ENCODE results near the gene MYMK.

MYMK gene

DNA sequence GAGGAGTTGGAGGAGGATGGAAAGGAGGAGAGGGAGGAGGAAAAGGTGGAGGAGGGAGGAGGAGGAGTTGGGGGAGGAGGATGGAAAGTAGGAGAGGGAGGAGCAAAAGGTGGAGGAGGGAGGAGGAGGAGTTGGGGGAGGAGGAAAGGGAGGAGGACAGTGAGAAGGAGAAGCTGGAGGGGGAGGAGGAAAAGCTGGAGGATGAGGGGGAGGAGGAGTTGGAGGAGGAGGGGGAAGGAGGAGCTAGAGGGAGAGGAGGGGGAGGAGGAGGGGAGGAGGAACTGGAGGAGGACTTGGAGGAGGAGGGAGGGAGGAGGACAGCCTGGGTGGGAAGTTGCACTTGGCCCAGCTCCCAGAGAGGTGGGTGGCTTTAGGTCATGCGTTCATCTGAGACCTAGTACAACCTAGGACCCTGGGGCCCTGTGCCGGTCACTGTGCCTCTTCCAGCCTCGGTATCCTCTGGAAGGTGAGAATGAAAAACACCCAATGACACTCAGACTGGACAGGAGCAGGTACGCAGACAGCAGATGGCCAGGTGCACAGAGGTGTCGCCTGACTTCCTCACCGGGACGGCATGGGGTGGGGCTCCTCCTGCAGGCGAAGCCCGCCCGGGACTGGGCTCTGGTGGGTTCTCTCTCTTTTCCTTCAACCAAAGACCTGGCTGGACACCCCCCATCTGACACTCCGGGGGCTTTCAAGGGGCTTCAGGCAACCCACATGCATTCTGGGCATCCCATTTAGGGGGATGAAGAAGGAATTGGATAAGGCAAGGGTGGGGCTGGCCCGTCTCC, 33.7 kb downstream of the MYMK start:
- TF ChIP-seq, protein P1, sequence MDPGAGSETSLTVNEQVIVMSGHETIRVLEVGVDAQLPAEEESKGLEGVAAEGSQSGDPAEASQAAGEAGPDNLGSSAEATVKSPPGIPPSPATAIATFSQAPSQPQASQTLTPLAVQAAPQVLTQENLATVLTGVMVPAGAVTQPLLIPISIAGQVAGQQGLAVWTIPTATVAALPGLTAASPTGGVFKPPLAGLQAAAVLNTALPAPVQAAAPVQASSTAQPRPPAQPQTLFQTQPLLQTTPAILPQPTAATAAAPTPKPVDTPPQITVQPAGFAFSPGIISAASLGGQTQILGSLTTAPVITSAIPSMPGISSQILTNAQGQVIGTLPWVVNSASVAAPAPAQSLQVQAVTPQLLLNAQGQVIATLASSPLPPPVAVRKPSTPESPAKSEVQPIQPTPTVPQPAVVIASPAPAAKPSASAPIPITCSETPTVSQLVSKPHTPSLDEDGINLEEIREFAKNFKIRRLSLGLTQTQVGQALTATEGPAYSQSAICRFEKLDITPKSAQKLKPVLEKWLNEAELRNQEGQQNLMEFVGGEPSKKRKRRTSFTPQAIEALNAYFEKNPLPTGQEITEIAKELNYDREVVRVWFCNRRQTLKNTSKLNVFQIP (CRISPR knock-in tag; IDR thresholded peaks at IDR 0.05; ENCODE audit: borderline replicate concordance, low read depth), result no peak
- TF ChIP-seq ESRRG (CRISPR knock-in tag; IDR thresholded peaks at IDR 0.05) (no peak), BACH2 (CRISPR knock-in tag; IDR thresholded peaks at IDR 0.05; ENCODE audit: borderline replicate concordance) (no peak), PPARA (CRISPR knock-in tag; IDR thresholded peaks at IDR 0.05; ENCODE audit: borderline replicate concordance) (no peak), SNAI2 (CRISPR knock-in tag; IDR thresholded peaks at IDR 0.05) (no peak), ARNTL (CRISPR knock-in tag; IDR thresholded peaks at IDR 0.05; ENCODE audit: borderline replicate concordance, low read depth) (no peak), ZC3H10 (CRISPR knock-in tag; IDR thresholded peaks at IDR 0.05) (no peak), ZNF565 (CRISPR knock-in tag; conservative IDR thresholded peaks at IDR 0.05; ENCODE audit: low read depth) (no peak), GLIS3 (CRISPR knock-in tag; IDR thresholded peaks at IDR 0.05) (no peak)
- TF ChIP-seq, protein P2, sequence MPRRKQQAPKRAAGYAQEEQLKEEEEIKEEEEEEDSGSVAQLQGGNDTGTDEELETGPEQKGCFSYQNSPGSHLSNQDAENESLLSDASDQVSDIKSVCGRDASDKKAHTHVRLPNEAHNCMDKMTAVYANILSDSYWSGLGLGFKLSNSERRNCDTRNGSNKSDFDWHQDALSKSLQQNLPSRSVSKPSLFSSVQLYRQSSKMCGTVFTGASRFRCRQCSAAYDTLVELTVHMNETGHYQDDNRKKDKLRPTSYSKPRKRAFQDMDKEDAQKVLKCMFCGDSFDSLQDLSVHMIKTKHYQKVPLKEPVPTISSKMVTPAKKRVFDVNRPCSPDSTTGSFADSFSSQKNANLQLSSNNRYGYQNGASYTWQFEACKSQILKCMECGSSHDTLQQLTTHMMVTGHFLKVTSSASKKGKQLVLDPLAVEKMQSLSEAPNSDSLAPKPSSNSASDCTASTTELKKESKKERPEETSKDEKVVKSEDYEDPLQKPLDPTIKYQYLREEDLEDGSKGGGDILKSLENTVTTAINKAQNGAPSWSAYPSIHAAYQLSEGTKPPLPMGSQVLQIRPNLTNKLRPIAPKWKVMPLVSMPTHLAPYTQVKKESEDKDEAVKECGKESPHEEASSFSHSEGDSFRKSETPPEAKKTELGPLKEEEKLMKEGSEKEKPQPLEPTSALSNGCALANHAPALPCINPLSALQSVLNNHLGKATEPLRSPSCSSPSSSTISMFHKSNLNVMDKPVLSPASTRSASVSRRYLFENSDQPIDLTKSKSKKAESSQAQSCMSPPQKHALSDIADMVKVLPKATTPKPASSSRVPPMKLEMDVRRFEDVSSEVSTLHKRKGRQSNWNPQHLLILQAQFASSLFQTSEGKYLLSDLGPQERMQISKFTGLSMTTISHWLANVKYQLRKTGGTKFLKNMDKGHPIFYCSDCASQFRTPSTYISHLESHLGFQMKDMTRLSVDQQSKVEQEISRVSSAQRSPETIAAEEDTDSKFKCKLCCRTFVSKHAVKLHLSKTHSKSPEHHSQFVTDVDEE (CRISPR knock-in tag; IDR thresholded peaks at IDR 0.05), result no peak
- TF ChIP-seq, protein P3, sequence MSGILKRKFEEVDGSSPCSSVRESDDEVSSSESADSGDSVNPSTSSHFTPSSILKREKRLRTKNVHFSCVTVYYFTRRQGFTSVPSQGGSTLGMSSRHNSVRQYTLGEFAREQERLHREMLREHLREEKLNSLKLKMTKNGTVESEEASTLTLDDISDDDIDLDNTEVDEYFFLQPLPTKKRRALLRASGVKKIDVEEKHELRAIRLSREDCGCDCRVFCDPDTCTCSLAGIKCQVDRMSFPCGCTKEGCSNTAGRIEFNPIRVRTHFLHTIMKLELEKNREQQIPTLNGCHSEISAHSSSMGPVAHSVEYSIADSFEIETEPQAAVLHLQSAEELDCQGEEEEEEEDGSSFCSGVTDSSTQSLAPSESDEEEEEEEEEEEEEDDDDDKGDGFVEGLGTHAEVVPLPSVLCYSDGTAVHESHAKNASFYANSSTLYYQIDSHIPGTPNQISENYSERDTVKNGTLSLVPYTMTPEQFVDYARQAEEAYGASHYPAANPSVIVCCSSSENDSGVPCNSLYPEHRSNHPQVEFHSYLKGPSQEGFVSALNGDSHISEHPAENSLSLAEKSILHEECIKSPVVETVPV (CRISPR knock-in tag; IDR thresholded peaks at IDR 0.05), result no peak
- no peak for ATAC-seq

DNA sequence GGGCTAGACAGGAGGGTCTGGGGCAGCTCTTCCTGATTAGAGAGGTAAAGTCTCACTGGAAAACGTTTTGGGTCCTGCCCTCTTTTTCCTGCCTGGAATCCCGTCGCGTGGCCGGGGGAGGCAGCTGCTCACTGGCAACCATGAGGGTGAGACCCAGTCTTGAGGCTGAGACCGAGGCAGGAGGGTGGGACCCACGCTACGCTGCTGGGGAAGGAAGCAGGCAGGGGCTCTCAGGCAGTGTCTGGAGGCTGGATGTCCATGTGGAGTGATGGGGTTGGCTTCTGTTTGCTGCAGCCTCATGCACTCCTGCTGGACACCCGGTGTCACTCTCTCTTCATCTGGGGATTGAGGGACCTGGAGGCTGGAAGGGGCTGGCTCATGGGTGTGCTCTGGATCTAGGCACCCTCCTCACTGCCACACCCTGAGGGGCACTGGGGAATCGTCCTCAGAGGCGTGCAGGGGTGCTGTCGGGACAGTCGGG, 34.5 kb downstream of the MYMK start:
- TF ChIP-seq, protein P4, sequence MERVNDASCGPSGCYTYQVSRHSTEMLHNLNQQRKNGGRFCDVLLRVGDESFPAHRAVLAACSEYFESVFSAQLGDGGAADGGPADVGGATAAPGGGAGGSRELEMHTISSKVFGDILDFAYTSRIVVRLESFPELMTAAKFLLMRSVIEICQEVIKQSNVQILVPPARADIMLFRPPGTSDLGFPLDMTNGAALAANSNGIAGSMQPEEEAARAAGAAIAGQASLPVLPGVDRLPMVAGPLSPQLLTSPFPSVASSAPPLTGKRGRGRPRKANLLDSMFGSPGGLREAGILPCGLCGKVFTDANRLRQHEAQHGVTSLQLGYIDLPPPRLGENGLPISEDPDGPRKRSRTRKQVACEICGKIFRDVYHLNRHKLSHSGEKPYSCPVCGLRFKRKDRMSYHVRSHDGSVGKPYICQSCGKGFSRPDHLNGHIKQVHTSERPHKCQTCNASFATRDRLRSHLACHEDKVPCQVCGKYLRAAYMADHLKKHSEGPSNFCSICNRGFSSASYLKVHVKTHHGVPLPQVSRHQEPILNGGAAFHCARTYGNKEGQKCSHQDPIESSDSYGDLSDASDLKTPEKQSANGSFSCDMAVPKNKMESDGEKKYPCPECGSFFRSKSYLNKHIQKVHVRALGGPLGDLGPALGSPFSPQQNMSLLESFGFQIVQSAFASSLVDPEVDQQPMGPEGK (CRISPR knock-in tag; IDR thresholded peaks at IDR 0.05; ENCODE audit: borderline replicate concordance), result no peak
- TF ChIP-seq, protein P5, sequence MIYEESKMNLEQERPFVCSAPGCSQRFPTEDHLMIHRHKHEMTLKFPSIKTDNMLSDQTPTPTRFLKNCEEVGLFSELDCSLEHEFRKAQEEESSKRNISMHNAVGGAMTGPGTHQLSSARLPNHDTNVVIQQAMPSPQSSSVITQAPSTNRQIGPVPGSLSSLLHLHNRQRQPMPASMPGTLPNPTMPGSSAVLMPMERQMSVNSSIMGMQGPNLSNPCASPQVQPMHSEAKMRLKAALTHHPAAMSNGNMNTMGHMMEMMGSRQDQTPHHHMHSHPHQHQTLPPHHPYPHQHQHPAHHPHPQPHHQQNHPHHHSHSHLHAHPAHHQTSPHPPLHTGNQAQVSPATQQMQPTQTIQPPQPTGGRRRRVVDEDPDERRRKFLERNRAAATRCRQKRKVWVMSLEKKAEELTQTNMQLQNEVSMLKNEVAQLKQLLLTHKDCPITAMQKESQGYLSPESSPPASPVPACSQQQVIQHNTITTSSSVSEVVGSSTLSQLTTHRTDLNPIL (CRISPR knock-in tag; IDR thresholded peaks at IDR 0.05; ENCODE audit: low read depth), result no peak
- no peak for TF ChIP-seq CSDC2 (CRISPR knock-in tag; IDR thresholded peaks at IDR 0.05)
- TF ChIP-seq OSR1 (CRISPR knock-in tag; IDR thresholded peaks at IDR 0.05), result no peak
- no peak for TF ChIP-seq PPARA (CRISPR knock-in tag; IDR thresholded peaks at IDR 0.05; ENCODE audit: borderline replicate concordance)
- TF ChIP-seq ZC3H10 (CRISPR knock-in tag; IDR thresholded peaks at IDR 0.05), result no peak
- no peak for ATAC-seq

DNA sequence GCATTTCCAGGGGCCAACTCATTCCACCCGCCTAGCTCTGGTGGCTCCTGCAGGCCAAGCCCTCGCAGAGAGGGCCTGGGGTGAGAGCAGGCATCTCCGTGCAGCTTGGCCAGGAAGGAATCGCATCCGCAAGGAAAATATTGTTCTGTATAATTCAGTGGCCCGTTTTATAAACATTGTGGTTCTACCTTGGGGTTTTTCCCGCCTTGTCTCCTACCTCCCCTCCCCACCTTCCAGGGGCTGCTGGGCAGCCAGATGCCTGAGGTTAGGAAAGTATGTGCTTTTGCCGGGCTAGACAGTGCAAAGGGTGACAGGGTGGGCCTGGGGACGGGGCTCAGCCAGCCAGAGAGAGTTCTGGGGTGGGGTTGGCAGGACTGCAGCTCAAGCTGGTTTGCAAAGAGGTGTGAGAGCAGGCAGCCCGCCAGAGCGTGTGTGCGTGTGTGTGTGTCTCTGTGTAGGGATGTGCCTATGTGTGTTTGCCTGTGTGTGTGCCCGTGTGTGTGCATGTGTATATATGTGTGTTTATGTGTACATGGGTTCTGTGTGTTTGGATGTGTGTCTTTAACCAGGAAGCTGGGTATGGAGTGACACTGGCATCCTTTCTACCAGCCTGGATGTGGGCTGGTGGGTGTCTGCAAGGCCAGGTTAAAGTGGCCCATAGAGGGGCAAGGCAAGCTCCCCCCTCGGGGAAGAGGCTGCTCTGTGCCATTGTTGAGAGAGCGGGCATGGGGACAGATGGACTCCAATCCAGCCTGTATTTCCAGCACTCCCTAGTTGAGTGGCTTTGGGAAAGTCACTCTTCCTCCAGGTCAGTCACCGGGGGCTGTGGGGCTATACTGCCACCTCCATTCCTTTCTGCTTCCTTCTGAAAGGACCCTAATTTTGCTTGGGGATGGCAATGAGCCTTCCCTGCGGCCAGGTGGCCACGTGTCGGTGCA, 35.2 kb downstream of the MYMK start:
- ATAC-seq, result no peak
- TF ChIP-seq ZNF70 (CRISPR knock-in tag; IDR thresholded peaks at IDR 0.05) (no peak), PPARA (CRISPR knock-in tag; IDR thresholded peaks at IDR 0.05; ENCODE audit: borderline replicate concordance) (no peak), GLIS3 (CRISPR knock-in tag; IDR thresholded peaks at IDR 0.05) (no peak), ZNF565 (CRISPR knock-in tag; conservative IDR thresholded peaks at IDR 0.05; ENCODE audit: low read depth) (no peak), ZNF8 (CRISPR knock-in tag; IDR thresholded peaks at IDR 0.05) (no peak), TCF4 (CRISPR knock-in tag; IDR thresholded peaks at IDR 0.05; ENCODE audit: borderline replicate concordance) (no peak)

Data from SK-N-SH treated with all-trans-retinoic acid at 6 μM for 48 hours (cell line).